ENCODE results near the gene ITGB6.
A peak's percentile ranks its signal among the peaks of the same experiment; 100 is the strongest.
"Not testable (repeated sequence)": the region's sequence is repeated elsewhere in the genome, so short reads cannot be mapped to it uniquely, and the experiment has no call there.

Gene ITGB6

GRCh38 chr2:160141912-160142311, 58.2 kb downstream of the ITGB6 start:
- DNase-seq (ENCODE audit: low spot score in 2 of 2) (no peak), ATAC-seq (no peak)
- Mint-ChIP-seq H3K9me3 (no peaks in the 10 kb centered on the region), H3K36me3 (no peaks in the 10 kb centered on the region), H3K4me3 (no peak overlapping the region), H3K4me1 (no peaks in the 10 kb centered on the region), H3K27ac (no peak overlapping the region)

DNA sequence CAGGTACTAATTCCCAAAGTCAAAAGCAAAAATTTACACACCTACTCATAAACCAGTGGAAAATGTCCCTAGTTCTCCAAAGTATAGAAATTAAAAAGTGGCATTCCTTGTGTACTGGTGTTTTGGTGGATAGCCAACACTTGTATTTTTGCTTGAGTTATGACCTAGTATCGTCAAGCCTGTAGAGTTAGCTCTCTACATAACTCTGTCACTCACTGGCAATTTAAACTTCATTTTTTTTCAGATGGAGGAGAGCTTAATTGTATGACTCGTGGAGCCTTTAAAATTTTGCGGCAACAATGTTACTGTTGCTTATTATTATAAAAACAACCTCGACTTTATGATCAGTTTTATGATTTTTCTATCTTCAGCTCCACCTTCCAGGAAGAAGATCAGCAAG, 58.7 kb downstream of the ITGB6 start:
- H3K4me1 Mint-ChIP-seq = no peaks in the 10 kb centered on the region
- no peak for ATAC-seq
- no peaks in the 10 kb centered on the region for H3K9me3 Mint-ChIP-seq
- DNase-seq (ENCODE audit: low spot score in 2 of 2) = no peak
- H3K36me3 Mint-ChIP-seq = no peaks in the 10 kb centered on the region
- no peak overlapping the region for H3K27ac Mint-ChIP-seq
- no peak overlapping the region for H3K4me3 Mint-ChIP-seq

- Mint-ChIP-seq H3K4me1 (no peaks in the 10 kb centered on the region), H3K27ac (no peak overlapping the region), H3K36me3 (no peaks in the 10 kb centered on the region), H3K4me3 (no peak overlapping the region), H3K9me3 (no peaks in the 10 kb centered on the region)
- DNase-seq (ENCODE audit: low spot score in 2 of 2) (no peak), ATAC-seq (no peak)
Measured at GRCh38 chr2:160140471-160140870, 59.6 kb downstream of the ITGB6 start.

DNA sequence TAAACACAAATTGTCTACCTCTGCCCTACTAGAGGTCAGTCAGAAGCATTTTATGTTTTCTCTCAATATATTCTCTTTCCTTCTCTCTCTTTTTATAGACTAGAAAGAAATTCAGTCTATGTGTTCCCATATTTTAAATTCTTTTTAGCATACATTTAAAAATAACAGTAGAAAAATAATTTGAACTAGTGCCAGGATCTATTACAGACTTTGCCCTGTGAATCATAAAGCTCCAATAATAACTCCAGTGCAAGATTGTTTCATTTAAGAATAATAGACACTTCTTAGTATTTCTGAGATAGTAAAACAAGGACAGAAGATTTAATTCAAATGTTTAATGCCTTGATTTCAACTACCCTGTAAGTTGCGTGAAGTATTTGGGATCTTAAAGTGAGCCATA, 60.1 kb downstream of the ITGB6 start:
- H3K9me3 Mint-ChIP-seq = no peaks in the 10 kb centered on the region
- H3K27ac Mint-ChIP-seq = no peak overlapping the region

DNA sequence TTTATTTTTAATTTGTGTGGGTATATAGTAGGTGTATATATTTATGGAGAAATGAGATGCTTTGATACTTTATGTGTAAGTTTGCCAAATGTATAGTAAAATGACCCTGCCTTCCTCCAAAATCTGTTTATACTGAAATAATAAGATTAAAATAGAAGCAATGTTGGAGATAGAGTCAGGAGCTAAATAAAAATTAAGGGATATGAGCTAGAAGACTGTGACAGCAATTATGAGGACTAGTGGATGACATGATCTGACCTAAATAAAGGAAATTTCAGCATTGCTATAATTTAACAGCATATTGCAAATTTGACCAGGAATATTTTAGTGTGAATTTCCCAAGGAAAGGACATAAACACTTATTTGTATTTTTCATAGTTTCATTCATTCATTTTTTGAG, 60.7 kb downstream of the ITGB6 start:
- Mint-ChIP-seq H3K27ac (no peak overlapping the region), H3K4me3 (no peak overlapping the region), H3K9me3 (no peaks in the 10 kb centered on the region), H3K4me1 (no peaks in the 10 kb centered on the region), H3K36me3 (no peaks in the 10 kb centered on the region)
- ATAC-seq (no peak), DNase-seq (ENCODE audit: low spot score in 2 of 2) (no peak)

More for the DNA sequence above, 60.1 kb downstream of the ITGB6 start:
- no peaks in the 10 kb centered on the region for H3K36me3 Mint-ChIP-seq
- DNase-seq (ENCODE audit: low spot score in 2 of 2) = no peak
- ATAC-seq = no peak
- H3K4me1 Mint-ChIP-seq = no peaks in the 10 kb centered on the region
- H3K4me3 Mint-ChIP-seq = no peak overlapping the region

DNA sequence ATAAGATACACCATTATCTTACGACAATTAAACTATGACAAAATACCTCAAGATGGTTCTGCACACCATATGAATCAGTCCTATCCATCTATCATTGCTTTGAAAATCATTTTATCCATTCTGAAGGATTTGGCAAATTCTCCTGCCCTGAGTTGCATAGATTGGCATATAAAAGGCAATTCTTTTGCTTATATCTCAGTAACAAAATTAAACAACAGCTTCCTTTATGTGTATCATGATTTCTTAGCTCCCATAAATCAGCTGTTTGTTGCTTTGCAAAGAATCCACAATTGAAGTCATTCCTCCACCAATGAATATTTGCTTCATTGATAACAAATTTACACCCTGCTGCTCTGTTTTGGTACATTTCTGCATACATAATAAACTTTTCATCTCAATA, 61.7 kb downstream of the ITGB6 start:
- Mint-ChIP-seq H3K36me3 (no peaks in the 10 kb centered on the region), H3K9me3 (peaks cover 3% of the 10 kb centered on the region), H3K4me3 (no peak overlapping the region), H3K27ac (no peak overlapping the region), H3K4me1 (no peaks in the 10 kb centered on the region)
- ATAC-seq = no peak
- no peak for DNase-seq (ENCODE audit: low spot score in 2 of 2)

GRCh38 chr2:160137464-160137863, 62.6 kb downstream of the ITGB6 start:
- Mint-ChIP-seq H3K4me3 (no peak overlapping the region), H3K4me1 (no peaks in the 10 kb centered on the region)
- DNase-seq (ENCODE audit: low spot score in 2 of 2) = no peak

GRCh38 chr2:160132761-160133160, 67.3 kb downstream of the ITGB6 start:
- no peak for ATAC-seq
- no peak for DNase-seq (ENCODE audit: low spot score in 2 of 2)
- no peaks in the 10 kb centered on the region for H3K36me3 Mint-ChIP-seq
- no peak overlapping the region for H3K27ac Mint-ChIP-seq
- no peak overlapping the region for H3K4me3 Mint-ChIP-seq
- peaks cover 3% of the 10 kb centered on the region for H3K9me3 Mint-ChIP-seq
- no peaks in the 10 kb centered on the region for H3K4me1 Mint-ChIP-seq

More at GRCh38 chr2:160137464-160137863, 62.6 kb downstream of the ITGB6 start:
- peaks cover 3% of the 10 kb centered on the region for H3K9me3 Mint-ChIP-seq
- H3K36me3 Mint-ChIP-seq = no peaks in the 10 kb centered on the region
- no peak overlapping the region for H3K27ac Mint-ChIP-seq
- no peak for ATAC-seq

DNA sequence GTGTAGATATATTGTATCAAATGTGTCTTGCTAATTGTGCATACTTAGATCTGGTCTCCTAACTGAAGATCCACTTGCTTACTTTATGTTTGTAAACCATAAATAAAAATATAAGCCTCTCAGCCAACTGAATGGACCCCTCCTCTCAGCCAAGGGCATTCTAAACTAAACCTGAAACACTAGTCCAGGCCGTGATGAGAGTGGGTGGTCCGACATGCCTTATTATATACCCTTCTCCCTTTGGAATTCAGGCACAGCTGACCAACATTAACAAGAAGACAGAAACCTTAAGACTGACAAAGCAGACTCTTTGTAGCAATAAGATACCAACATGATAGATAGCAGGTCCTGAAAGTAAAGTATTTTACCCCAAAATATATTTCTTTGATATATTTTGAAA, 73.3 kb downstream of the ITGB6 start:
- no peak for DNase-seq (ENCODE audit: low spot score in 2 of 2)
- H3K4me3 Mint-ChIP-seq = no peak overlapping the region
- H3K36me3 Mint-ChIP-seq = no peaks in the 10 kb centered on the region
- H3K9me3 Mint-ChIP-seq = no peaks in the 10 kb centered on the region
- ATAC-seq = no peak
- H3K4me1 Mint-ChIP-seq = no peaks in the 10 kb centered on the region
- H3K27ac Mint-ChIP-seq = no peak overlapping the region

- H3K9me3 Mint-ChIP-seq = no peaks in the 10 kb centered on the region
- no peaks in the 10 kb centered on the region for H3K4me1 Mint-ChIP-seq
- no peaks in the 10 kb centered on the region for H3K36me3 Mint-ChIP-seq
- ATAC-seq (no peak), DNase-seq (ENCODE audit: low spot score in 2 of 2) (no peak)
- H3K27ac Mint-ChIP-seq = no peak overlapping the region
- H3K4me3 Mint-ChIP-seq = no peak overlapping the region
Measured at GRCh38 chr2:160126315-160126714, 73.8 kb downstream of the ITGB6 start.

GRCh38 chr2:160125828-160126227, 74.2 kb downstream of the ITGB6 start:
- ATAC-seq = no peak
- Mint-ChIP-seq H3K4me1 (no peaks in the 10 kb centered on the region), H3K9me3 (no peaks in the 10 kb centered on the region), H3K4me3 (no peak overlapping the region), H3K27ac (no peak overlapping the region), H3K36me3 (no peaks in the 10 kb centered on the region)
- DNase-seq (ENCODE audit: low spot score in 2 of 2) = no peak

GRCh38 chr2:160125366-160125765, 74.7 kb downstream of the ITGB6 start:
- DNase-seq (ENCODE audit: low spot score in 2 of 2) (no peak), ATAC-seq (no peak)
- Mint-ChIP-seq H3K27ac (no peak overlapping the region), H3K4me1 (no peaks in the 10 kb centered on the region), H3K4me3 (no peak overlapping the region), H3K9me3 (no peaks in the 10 kb centered on the region), H3K36me3 (no peaks in the 10 kb centered on the region)

- Mint-ChIP-seq H3K36me3 (no peaks in the 10 kb centered on the region), H3K4me1 (no peaks in the 10 kb centered on the region), H3K27ac (no peak overlapping the region), H3K4me3 (no peak overlapping the region), H3K9me3 (no peaks in the 10 kb centered on the region)
- DNase-seq (ENCODE audit: low spot score in 2 of 2) (no peak), ATAC-seq (no peak)
Measured at GRCh38 chr2:160124571-160124970, 75.5 kb downstream of the ITGB6 start.

GRCh38 chr2:160114721-160115120, 85.4 kb downstream of the ITGB6 start:
- DNase-seq (ENCODE audit: low spot score in 2 of 2); H3K4me1 Mint-ChIP-seq; H3K9me3 Mint-ChIP-seq; H3K27ac Mint-ChIP-seq; H3K36me3 Mint-ChIP-seq; ATAC-seq; H3K4me3 Mint-ChIP-seq: not testable (repeated sequence)

DNA sequence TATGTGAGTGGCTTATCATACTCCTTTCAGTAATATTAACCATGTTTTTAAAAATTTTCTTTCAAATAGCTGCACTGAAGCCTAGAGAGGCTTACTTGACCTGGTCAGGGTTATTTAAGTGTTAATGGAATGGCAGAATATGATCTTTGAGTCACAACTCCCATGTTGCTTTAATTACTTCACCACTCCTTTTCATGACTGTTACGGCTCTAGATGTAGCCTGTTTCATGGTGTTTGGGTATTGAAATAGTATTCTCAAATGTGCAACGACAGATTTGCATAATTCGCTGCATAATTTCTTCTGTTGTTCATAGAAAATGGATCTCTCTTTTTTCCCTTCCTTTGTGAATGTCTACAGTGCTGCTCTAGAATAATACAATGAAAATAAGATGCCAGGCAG, 86.1 kb downstream of the ITGB6 start:
- DNase-seq (ENCODE audit: low spot score in 2 of 2) (no peak), ATAC-seq (no peak)
- Mint-ChIP-seq H3K27ac (no peak overlapping the region), H3K4me3 (no peak overlapping the region), H3K4me1 (no peaks in the 10 kb centered on the region), H3K36me3 (no peaks in the 10 kb centered on the region), H3K9me3 (no peaks in the 10 kb centered on the region)

GRCh38 chr2:160111951-160112798, 87.9 kb downstream of the ITGB6 start:
- Mint-ChIP-seq H3K9me3 (no peaks in the 10 kb centered on the region), H3K4me1 (no peaks in the 10 kb centered on the region), H3K4me3 (no peak overlapping the region), H3K27ac (no peak overlapping the region), H3K36me3 (no peaks in the 10 kb centered on the region)
- ATAC-seq = peak; percentile 52
- DNase-seq (ENCODE audit: low spot score in 2 of 2) = no peak

Data from stimulated activated effector memory CD8-positive, alpha-beta T cell treated with anti-CD3 and anti-CD28 coated beads, Interleukin-12 subunit alpha, Interleukin-12 subunit beta, amount 100 ng/mL, for 72 hours (primary cell).